COR-L47 (cell line): ENCODE measurements around the gene TAF1B.
A peak's percentile ranks its signal among the peaks of the same experiment; 100 is the strongest.
"Not testable (repeated sequence)": the region's sequence is repeated elsewhere in the genome, so short reads cannot be mapped to it uniquely, and the experiment has no call there.

Source experiments
- DNase-seq: peaks from one replicate; lab custom pipeline; 2025; lab: John Stamatoyannopoulos, UW

The TAF1B gene

GRCh38 chr2:9884436-9884835 is 41.2 kb downstream of the TAF1B start:
- DNase-seq: no peak

GRCh38 chr2:9885036-9885684 is 41.9 kb downstream of the TAF1B start:
- DNase-seq: no peak

GRCh38 chr2:9887513-9887912 is 44.2 kb downstream of the TAF1B start:
- no peak for DNase-seq

- no peak for DNase-seq
Observed at GRCh38 chr2:9889812-9890261, 46.6 kb downstream of the TAF1B start.

- no peak for DNase-seq
Observed at GRCh38 chr2:9892236-9892635, 49.0 kb downstream of the TAF1B start.

GRCh38 chr2:9895669-9896590 is 52.7 kb downstream of the TAF1B start:
- DNase-seq: no peak

- DNase-seq: peak; percentile 8
Observed at GRCh38 chr2:9897331-9897737, 54.1 kb downstream of the TAF1B start.

- DNase-seq: no peak
Observed at GRCh38 chr2:9897846-9898245, 54.6 kb downstream of the TAF1B start.

GRCh38 chr2:9905413-9905812 is 62.1 kb downstream of the TAF1B start:
- DNase-seq: no peak

GRCh38 chr2:9907402-9907801 is 64.1 kb downstream of the TAF1B start:
- DNase-seq: no peak

- DNase-seq: no peak
Observed at GRCh38 chr2:9908639-9909038, 65.4 kb downstream of the TAF1B start.

GRCh38 chr2:9909106-9909505 is 65.8 kb downstream of the TAF1B start:
- DNase-seq: no peak

GRCh38 chr2:9910699-9911098 is 67.4 kb downstream of the TAF1B start:
- DNase-seq: no peak

- DNase-seq: no peak
Observed at GRCh38 chr2:9912468-9912867, 69.2 kb downstream of the TAF1B start.

GRCh38 chr2:9914384-9915065 is 71.3 kb downstream of the TAF1B start:
- no peak for DNase-seq

GRCh38 chr2:9918275-9918674 is 75.0 kb downstream of the TAF1B start:
- no peak for DNase-seq

GRCh38 chr2:9919512-9919911 is 76.2 kb downstream of the TAF1B start:
- no peak for DNase-seq

- not testable (repeated sequence) for DNase-seq
Observed at GRCh38 chr2:9927020-9927419, 83.7 kb downstream of the TAF1B start.

GRCh38 chr2:9937258-9937657 is 94.0 kb downstream of the TAF1B start:
- DNase-seq: no peak

- no peak for DNase-seq
Observed at GRCh38 chr2:9937968-9938367, 94.7 kb downstream of the TAF1B start.

GRCh38 chr2:9939587-9940485 is 96.6 kb downstream of the TAF1B start:
- DNase-seq: no peak
